NCI-H345 treated with DMSO at 0.1 percent for 48 hours (cell line): ENCODE measurements around the gene MTAP.
"Not testable (repeated sequence)": the region's sequence is repeated elsewhere in the genome, so short reads cannot be mapped to it uniquely, and the experiment has no call there.

ENCODE experiments used
- DNase-seq: peaks from one replicate; lab custom pipeline; 2025; ENCODE audit not compliant: unreplicated experiment; lab: John Stamatoyannopoulos, UW

The MTAP gene

GRCh38 chr9:21906213-21906612, 103.8 kb downstream of the MTAP start:
- no peak for DNase-seq

- DNase-seq: no peak
Observed at GRCh38 chr9:21906881-21907280, 104.4 kb downstream of the MTAP start.

GRCh38 chr9:21919377-21920362, 117.2 kb downstream of the MTAP start:
- DNase-seq: no peak

- no peak for DNase-seq
Observed at GRCh38 chr9:21923694-21924093, 121.3 kb downstream of the MTAP start.

DNA sequence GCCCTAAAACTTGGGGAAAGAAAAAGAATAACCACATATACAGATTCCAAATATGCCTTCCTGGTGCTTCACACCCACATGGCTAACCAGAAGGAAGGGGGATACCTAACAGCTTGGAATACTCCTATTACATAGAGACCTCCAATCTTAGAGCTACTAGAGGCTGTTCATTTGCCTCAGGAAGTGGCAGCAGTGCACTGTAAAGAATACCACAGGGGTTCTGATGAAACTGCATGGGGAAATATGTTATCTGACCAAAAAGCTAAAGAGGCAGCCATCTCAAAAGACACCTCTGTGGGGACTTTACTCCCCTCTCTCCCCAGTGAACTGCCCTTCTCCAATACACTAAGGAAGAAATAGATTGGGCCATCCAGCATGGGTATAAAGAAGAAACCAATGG, 125.3 kb downstream of the MTAP start:
- no peak for DNase-seq

DNA sequence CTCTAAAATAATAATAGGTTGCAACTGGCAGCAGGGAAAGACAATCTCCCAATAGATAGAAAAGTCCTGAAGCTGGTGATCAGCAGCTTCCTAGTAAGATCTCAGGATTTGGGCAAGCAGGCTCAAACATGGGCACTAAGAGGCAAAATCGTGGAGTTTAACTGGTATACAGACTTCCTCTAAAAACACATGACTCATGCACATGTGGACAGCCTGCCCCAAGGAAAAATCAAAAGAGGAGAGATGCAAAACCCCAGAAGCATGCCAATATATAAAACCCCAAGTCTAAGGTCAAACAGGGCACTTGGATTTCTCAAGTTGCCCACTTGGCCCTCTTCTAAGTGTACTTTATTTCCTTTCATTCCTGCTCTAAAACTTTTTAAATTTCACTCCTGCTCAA, 129.0 kb downstream of the MTAP start:
- DNase-seq: no peak

DNA sequence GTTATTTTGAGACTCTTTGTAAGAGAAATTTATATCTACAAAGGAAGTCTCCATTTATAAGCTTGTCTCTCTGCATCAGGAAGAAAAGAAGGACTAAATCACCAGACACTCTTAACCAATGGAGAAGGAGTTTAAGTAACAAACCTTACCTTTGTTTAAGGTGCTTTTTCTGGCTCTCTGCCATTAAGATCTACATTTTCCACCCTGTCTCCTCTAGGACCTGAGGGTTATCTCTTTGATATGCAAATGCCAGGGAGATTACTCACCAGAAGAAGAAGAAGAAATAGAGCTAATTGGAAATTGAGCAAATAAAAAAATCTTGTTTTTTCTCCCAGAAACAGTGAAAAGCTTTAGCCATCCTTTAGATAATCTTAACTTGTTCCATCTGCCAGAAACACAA, 130.8 kb downstream of the MTAP start:
- no peak for DNase-seq

GRCh38 chr9:21933865-21934264, 131.4 kb downstream of the MTAP start:
- no peak for DNase-seq

- no peak for DNase-seq
Observed at GRCh38 chr9:21935631-21936030, 133.2 kb downstream of the MTAP start.

DNA sequence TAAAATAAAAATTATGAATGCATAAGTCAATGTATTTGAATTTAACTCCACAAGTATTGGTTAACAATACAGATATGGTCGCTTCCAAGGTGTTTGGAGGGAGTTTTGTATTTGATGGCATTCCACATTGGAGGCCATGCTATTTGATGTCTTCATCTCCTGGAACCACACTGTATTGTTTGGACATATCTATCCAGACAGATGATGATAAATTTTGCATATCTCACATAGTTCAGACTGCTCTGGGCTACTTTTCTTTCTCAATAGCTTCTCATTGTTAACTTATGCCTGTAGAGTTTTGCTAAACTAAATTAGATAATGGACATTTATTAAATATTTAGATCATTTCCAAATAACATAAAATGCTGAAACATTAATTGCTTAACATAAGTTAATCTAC, 133.7 kb downstream of the MTAP start:
- DNase-seq: no peak

GRCh38 chr9:21941337-21941995, 139.0 kb downstream of the MTAP start:
- no peak for DNase-seq

GRCh38 chr9:21943464-21943863, 141.0 kb downstream of the MTAP start:
- no peak for DNase-seq

DNA sequence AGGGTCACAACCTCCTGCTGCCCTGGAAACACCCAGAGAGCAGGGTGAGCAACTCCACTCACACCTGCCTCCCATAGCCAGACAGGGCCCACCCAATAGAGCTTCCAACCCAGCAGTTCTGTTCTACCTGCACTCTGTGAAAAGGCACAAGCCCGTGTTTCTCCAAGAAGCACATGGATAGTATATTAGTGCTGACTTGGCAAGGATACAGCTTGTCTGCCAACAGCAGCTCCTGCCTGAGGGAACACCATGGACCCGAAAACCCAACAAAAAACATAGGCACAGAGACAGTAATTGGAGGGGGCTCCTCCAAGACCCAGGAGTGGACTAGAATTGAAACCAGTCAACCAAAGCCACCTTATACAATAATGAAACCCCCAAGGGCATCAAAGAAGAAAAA, 143.2 kb downstream of the MTAP start:
- DNase-seq: no peak

DNA sequence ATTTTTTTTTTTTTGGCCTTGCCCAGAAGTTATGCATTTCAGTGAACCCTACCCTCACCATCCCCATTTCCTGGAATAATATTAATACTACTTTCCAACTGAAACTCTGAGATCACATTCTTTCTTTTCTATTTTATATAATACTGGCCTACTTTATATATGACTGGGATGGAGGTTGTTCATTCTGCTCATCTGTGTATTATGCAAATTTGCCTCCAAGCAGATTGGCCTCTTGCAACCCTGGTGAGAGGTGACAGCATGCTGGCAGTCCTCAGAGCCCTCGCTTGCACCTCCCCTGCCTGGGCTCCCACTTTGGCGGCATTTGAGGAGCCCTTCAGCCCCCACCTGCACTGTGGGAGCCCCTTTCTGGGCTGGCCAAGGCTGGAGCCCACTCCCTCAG, 156.4 kb downstream of the MTAP start:
- DNase-seq: no peak

- not testable (repeated sequence) for DNase-seq
Observed at GRCh38 chr9:21959268-21959667, 156.8 kb downstream of the MTAP start.

GRCh38 chr9:21961569-21961968, 159.1 kb downstream of the MTAP start:
- no peak for DNase-seq

DNA sequence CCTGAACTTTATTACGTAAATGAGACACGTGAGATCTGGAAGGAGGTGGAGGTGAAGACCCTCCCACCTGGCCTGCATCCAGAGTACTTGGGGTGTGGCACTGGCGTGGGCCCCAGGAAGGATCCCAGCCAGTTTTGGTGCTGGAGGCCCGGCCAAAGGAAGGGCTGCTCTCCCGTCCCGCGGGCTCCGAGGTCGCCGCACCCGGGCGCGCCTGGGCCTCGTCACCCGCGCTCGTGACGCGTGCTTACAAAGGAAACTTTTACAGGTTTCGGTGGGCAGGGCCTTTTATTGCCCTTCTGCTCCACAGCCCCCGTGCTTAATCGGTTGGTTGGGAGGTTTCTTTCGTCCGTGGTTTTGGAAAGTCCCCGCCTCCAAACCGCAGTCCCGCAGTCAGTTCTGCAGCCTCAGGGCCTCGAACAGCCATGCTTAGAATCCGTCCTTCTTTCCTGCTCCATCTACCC, 162.5 kb downstream of the MTAP start:
- no peak for DNase-seq

DNA sequence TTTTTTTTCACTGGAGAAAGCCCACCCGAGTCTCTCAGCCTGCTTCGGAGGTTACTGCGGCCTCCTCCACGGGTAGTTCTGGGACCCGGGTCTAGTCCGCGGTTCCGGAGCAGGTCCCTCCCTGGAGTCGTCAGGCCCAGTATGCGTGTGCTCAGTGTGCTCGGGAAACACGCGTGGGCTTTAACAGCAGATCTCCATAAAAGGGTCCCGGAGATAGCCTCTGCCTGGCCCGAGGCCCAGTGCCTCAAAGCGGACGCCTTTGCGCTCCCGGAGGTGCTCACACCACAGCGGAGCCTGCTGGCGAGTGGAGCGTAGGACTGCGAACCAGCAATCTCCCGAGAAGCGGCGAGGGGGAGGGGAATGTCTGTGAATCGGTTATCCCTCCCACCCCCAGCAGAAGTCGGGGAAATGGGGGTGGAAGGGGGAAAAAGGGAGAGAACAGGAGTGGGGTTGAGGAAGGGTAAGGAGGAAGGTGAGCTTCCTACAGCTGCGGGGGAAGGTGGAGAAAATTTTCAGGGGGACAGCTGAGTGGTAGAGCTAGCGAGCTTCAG, 163.0 kb downstream of the MTAP start:
- DNase-seq: no peak

DNA sequence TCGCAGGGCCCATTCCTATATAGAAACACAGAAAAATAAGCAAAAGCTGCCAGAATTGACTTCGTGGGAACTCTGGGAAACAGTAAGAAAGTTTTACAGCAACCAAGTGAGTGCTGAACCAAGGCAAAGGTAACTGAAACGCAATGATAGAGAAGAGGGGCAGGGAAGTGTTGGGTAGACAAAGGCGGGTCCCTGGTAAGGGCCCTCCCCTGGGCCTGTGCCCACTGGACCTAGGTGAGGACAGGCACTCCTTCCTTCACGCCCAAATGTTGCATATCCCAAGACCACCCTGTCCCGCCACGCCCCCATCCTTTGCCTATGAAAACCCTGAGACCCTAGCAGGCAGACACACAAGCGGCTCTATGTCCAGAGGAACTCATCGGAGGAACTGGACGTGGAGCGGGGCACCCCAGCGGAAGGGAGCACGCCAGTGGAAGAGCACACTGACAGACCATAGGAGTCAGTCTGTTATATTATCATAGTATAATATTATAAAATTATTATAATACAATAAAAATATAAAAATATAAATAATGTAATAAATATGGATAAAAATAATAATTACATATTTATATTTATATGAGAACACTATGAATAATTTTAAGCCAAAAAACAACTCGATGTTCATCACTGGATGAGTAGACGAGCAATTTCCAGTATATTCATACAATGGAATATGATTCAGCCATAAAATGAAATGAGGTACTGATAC, 163.9 kb downstream of the MTAP start:
- DNase-seq: no peak

GRCh38 chr9:21967169-21967568, 164.7 kb downstream of the MTAP start:
- DNase-seq: no peak

DNA sequence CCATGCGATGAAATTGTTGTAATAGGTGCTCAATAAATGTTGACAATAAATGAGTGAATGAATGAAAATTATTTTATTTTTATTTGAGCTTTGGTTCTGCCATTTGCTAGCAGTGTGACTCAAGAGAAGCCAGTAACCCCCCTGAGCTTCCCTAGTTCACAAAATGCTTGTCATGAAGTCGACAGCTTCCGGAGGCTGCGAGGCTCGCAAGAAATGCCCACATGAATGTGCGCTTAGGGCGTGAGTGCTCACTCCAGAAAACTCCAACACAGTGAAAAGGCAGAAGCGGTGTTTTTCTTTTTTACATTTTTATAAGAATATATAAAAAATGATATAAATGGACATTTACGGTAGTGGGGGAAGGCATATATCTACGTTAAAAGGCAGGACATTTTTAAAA, 165.3 kb downstream of the MTAP start:
- DNase-seq: no peak
